ENCODE measurements around the gene SLC9A3.
A peak's percentile ranks its signal among the peaks of the same experiment; 100 is the strongest.

The SLC9A3 gene

GRCh38 chr5:554284-554988 is 30.2 kb upstream of the SLC9A3 start:
- DNase-seq (ENCODE audit: low spot score) = no peak

GRCh38 chr5:553874-554273 is 29.6 kb upstream of the SLC9A3 start:
- DNase-seq (ENCODE audit: low spot score) = no peak

- no peak for DNase-seq (ENCODE audit: low spot score)
Observed at GRCh38 chr5:551406-551805, 27.2 kb upstream of the SLC9A3 start.

- no peak for DNase-seq (ENCODE audit: low spot score)
Observed at GRCh38 chr5:549229-549628, 25.0 kb upstream of the SLC9A3 start.

- no peak for DNase-seq (ENCODE audit: low spot score)
Observed at GRCh38 chr5:548256-548655, 24.0 kb upstream of the SLC9A3 start.

GRCh38 chr5:547086-547924 is 23.1 kb upstream of the SLC9A3 start:
- no peak for DNase-seq (ENCODE audit: low spot score)

GRCh38 chr5:546376-546908 is 22.2 kb upstream of the SLC9A3 start:
- DNase-seq (ENCODE audit: low spot score) = no peak

- DNase-seq (ENCODE audit: low spot score) = no peak
Observed at GRCh38 chr5:545641-546375, 21.6 kb upstream of the SLC9A3 start.

GRCh38 chr5:544675-545355 is 20.6 kb upstream of the SLC9A3 start:
- DNase-seq (ENCODE audit: low spot score) = no peak

GRCh38 chr5:543755-544674 is 19.8 kb upstream of the SLC9A3 start:
- peak; percentile 53 for DNase-seq (ENCODE audit: low spot score)

GRCh38 chr5:543351-543750 is 19.1 kb upstream of the SLC9A3 start:
- DNase-seq (ENCODE audit: low spot score) = no peak

- no peak for DNase-seq (ENCODE audit: low spot score)
Observed at GRCh38 chr5:542319-543311, 18.4 kb upstream of the SLC9A3 start.

- no peak for DNase-seq (ENCODE audit: low spot score)
Observed at GRCh38 chr5:541539-542318, 17.5 kb upstream of the SLC9A3 start.

- no peak for DNase-seq (ENCODE audit: low spot score)
Observed at GRCh38 chr5:540906-541538, 16.8 kb upstream of the SLC9A3 start.

GRCh38 chr5:540071-540905 is 16.0 kb upstream of the SLC9A3 start:
- no peak for DNase-seq (ENCODE audit: low spot score)

GRCh38 chr5:539469-540070 is 15.3 kb upstream of the SLC9A3 start:
- DNase-seq (ENCODE audit: low spot score) = no peak

Measured in pons (tissue), 1 donor.